GM19023 (cell line): ENCODE data around the gene TMEM163.
"Not testable (repeated sequence)": the region's sequence is repeated elsewhere in the genome, so short reads cannot be mapped to it uniquely, and the experiment has no call there.

Experiments used
- ATAC-seq: cut with Tn5 transposase; IDR thresholded peaks from one replicate; pipeline ENCODE4 v1.9.1; 2021; ENCODE audit warnings: mild to moderate bottlenecking, moderate library complexity; ENCODE audit not compliant: unreplicated experiment

The TMEM163 gene

GRCh38 chr2:134539981-134540380, 178.8 kb downstream of the TMEM163 start:
- no peak for ATAC-seq

GRCh38 chr2:134537702-134538101, 181.1 kb downstream of the TMEM163 start:
- ATAC-seq: no peak

GRCh38 chr2:134537121-134537520, 181.7 kb downstream of the TMEM163 start:
- ATAC-seq: no peak

GRCh38 chr2:134536296-134536695, 182.5 kb downstream of the TMEM163 start:
- no peak for ATAC-seq

GRCh38 chr2:134532537-134532936, 186.3 kb downstream of the TMEM163 start:
- ATAC-seq: no peak

GRCh38 chr2:134527381-134527780, 191.4 kb downstream of the TMEM163 start:
- ATAC-seq: no peak

GRCh38 chr2:134522496-134523455, 196.0 kb downstream of the TMEM163 start:
- ATAC-seq: no peak

GRCh38 chr2:134518101-134518500, 200.7 kb downstream of the TMEM163 start:
- ATAC-seq: no peak

- ATAC-seq: no peak
These were observed 203.7 kb downstream of the TMEM163 start for GRCh38 chr2:134515137-134515536.

- ATAC-seq: no peak
These were observed 205.4 kb downstream of the TMEM163 start for GRCh38 chr2:134513465-134513804.

- ATAC-seq: no peak
These were observed 205.9 kb downstream of the TMEM163 start for GRCh38 chr2:134512734-134513464.

GRCh38 chr2:134508391-134508790, 210.4 kb downstream of the TMEM163 start:
- ATAC-seq: no peak

GRCh38 chr2:134507697-134508096, 211.1 kb downstream of the TMEM163 start:
- ATAC-seq: no peak

GRCh38 chr2:134507159-134507558, 211.6 kb downstream of the TMEM163 start:
- not testable (repeated sequence) for ATAC-seq

- ATAC-seq: no peak
These were observed 213.4 kb downstream of the TMEM163 start for GRCh38 chr2:134505446-134505845.

- ATAC-seq: no peak
These were observed 214.0 kb downstream of the TMEM163 start for GRCh38 chr2:134504586-134505336.

GRCh38 chr2:134502104-134502503, 216.7 kb downstream of the TMEM163 start:
- no peak for ATAC-seq

GRCh38 chr2:134501476-134502091, 217.2 kb downstream of the TMEM163 start:
- ATAC-seq: no peak

GRCh38 chr2:134500211-134500935, 218.4 kb downstream of the TMEM163 start:
- no peak for ATAC-seq

GRCh38 chr2:134499307-134499926, 219.4 kb downstream of the TMEM163 start:
- ATAC-seq: no peak
